OCI-LY1 (cell line): ENCODE data around the gene GALNT17.

Experiments
- H2AFZ ChIP-seq: fragments of 200-600 bp; sonication (generic), shearing (Covaris generic); 2 replicates; pipeline ENCODE4 v1.6.0; 2014; ENCODE audit warnings: antibody characterized with exemption, mild to moderate bottlenecking, low read length
- H3F3A ChIP-seq: fragments of 200-600 bp; sonication (generic), shearing (Covaris generic); 2 replicates; pipeline ENCODE4 v1.6.0; 2014; ENCODE audit warnings: mild to moderate bottlenecking, antibody characterized with exemption, low read length, moderate library complexity; ENCODE audit not compliant: insufficient read depth
- H3K27ac ChIP-seq: fragments of 200-600 bp; sonication (generic); 2 replicates; pipeline ENCODE4 v1.5.1; 2014; ENCODE audit warnings: low read length, mixed run types, mild to moderate bottlenecking, low read depth; ENCODE audit not compliant: poor library complexity, severe bottlenecking
- H3K27me3 ChIP-seq: fragments of 200-600 bp; sonication (generic); 2 replicates; pipeline ENCODE4 v1.6.0; 2014; ENCODE audit warnings: antibody characterized with exemption, mild to moderate bottlenecking, low read length, moderate library complexity; ENCODE audit not compliant: insufficient read depth
- H3K36me3 ChIP-seq: fragments of 200-600 bp; sonication (generic); 2 replicates; pipeline ENCODE4 v1.6.1; 2014; ENCODE audit warnings: mild to moderate bottlenecking, antibody characterized with exemption, low read length, moderate library complexity, mixed read lengths; ENCODE audit not compliant: insufficient read depth
- H3K4me1 ChIP-seq: fragments of 200-600 bp; sonication (generic); 2 replicates; pipeline ENCODE4 v1.5.1; 2014; ENCODE audit warnings: mild to moderate bottlenecking, low read length, moderate library complexity; ENCODE audit not compliant: insufficient read depth, severe bottlenecking
- H3K4me2 ChIP-seq: fragments of 200-600 bp; sonication (generic), shearing (Covaris generic); 2 replicates; pipeline ENCODE4 v1.6.1; 2014; ENCODE audit warnings: low read length
- H3K4me3 ChIP-seq: fragments of 200-600 bp; sonication (generic); 2 replicates; pipeline ENCODE4 v1.5.1; 2014; ENCODE audit warnings: low read length, low read depth, mild to moderate bottlenecking, mixed read lengths; ENCODE audit not compliant: poor library complexity, severe bottlenecking
- H3K79me2 ChIP-seq: fragments of 200-600 bp; shearing (Covaris generic); 2 replicates; pipeline ENCODE4 v1.6.1; 2016; ENCODE audit warnings: mixed run types, low read length, mixed read lengths; ENCODE audit not compliant: insufficient read depth
- H3K9ac ChIP-seq: fragments of 200-600 bp; sonication (generic), shearing (Covaris generic); 2 replicates; pipeline ENCODE4 v1.6.1; 2014; ENCODE audit warnings: mild to moderate bottlenecking, low read length, mixed read lengths
- H3K9me2 ChIP-seq: fragments of 200-600 bp; sonication (generic), shearing (Covaris generic); 2 replicates; pipeline ENCODE4 v1.6.1; 2014; ENCODE audit warnings: low read depth, mild to moderate bottlenecking, low read length, mixed read lengths
- H3K9me3 ChIP-seq: fragments of 200-600 bp; shearing (Covaris generic); 2 replicates; pipeline ENCODE4 v1.6.1; 2014; ENCODE audit warnings: low read length, mixed read lengths
- H4K20me1 ChIP-seq: fragments of 200-600 bp; sonication (generic), shearing (Covaris generic); 2 replicates; pipeline ENCODE4 v1.6.0; 2016; ENCODE audit warnings: mild to moderate bottlenecking, low read length; ENCODE audit not compliant: insufficient read depth
- CTCF ChIP-seq: fragments of 200-600 bp; sonication (generic), shearing (Covaris generic); IDR thresholded peaks from 2 replicates; pipeline ENCODE4 v1.5.1; 2017; ENCODE audit warnings: mild to moderate bottlenecking, antibody characterized with exemption, low read length, moderate library complexity, mixed read lengths
- EZH2 ChIP-seq: fragments of 200-600 bp; sonication (generic), shearing (Covaris generic); IDR thresholded peaks from 2 replicates; pipeline ENCODE4 v1.8.0; 2017; ENCODE audit warnings: borderline replicate concordance, mixed run types, mild to moderate bottlenecking, antibody characterized with exemption, low read length, moderate library complexity, mixed read lengths

The GALNT17 gene

GRCh38 chr7:71283802-71284201 is 151.9 kb downstream of the GALNT17 start:
- Histone ChIP-seq H3K4me2 (no peak overlapping the region), H4K20me1 (no peaks in the 10 kb centered on the region), H3F3A (no peaks in the 10 kb centered on the region), H3K36me3 (no peaks in the 10 kb centered on the region), H3K9ac (no peak overlapping the region), H3K9me2 (no peaks in the 10 kb centered on the region), H3K27me3 (0 out of 2 replicates have a peak, but pooled peaks cover 3% of the 10 kb centered on the region), H3K4me1 (no peaks in the 10 kb centered on the region), H2AFZ (no peak overlapping the region), H3K27ac (no peak overlapping the region), H3K4me3 (no peak overlapping the region), H3K9me3 (no peaks in the 10 kb centered on the region), H3K79me2 (no peaks in the 10 kb centered on the region)
- TF ChIP-seq EZH2 (no peak), CTCF (no peak)

GRCh38 chr7:71285571-71286145 is 153.7 kb downstream of the GALNT17 start:
- no peak overlapping the region for H2AFZ ChIP-seq
- H3K27me3 ChIP-seq, result 0 out of 2 replicates have a peak, but pooled peaks cover 3% of the 10 kb centered on the region
- no peak overlapping the region for H3K9ac ChIP-seq
- H3K36me3 ChIP-seq, result no peaks in the 10 kb centered on the region
- H3K9me3 ChIP-seq, result no peaks in the 10 kb centered on the region
- H3F3A ChIP-seq, result no peaks in the 10 kb centered on the region
- H3K79me2 ChIP-seq, result no peaks in the 10 kb centered on the region
- H3K4me1 ChIP-seq, result no peaks in the 10 kb centered on the region
- H4K20me1 ChIP-seq, result no peaks in the 10 kb centered on the region
- no peaks in the 10 kb centered on the region for H3K9me2 ChIP-seq
- no peak overlapping the region for H3K4me3 ChIP-seq
- no peak overlapping the region for H3K27ac ChIP-seq
- TF ChIP-seq CTCF, result no peak
- no peak for TF ChIP-seq EZH2
- no peak overlapping the region for H3K4me2 ChIP-seq

- Histone ChIP-seq H3K79me2 (no peaks in the 10 kb centered on the region), H3K27me3 (0 out of 2 replicates have a peak, but pooled peaks cover 3% of the 10 kb centered on the region), H3F3A (no peaks in the 10 kb centered on the region), H3K36me3 (no peaks in the 10 kb centered on the region), H3K4me2 (no peak overlapping the region), H3K9me2 (no peaks in the 10 kb centered on the region), H3K9ac (no peak overlapping the region), H3K4me1 (no peaks in the 10 kb centered on the region), H3K27ac (no peak overlapping the region), H4K20me1 (no peaks in the 10 kb centered on the region), H3K4me3 (no peak overlapping the region), H3K9me3 (no peaks in the 10 kb centered on the region), H2AFZ (no peak overlapping the region)
- no peak for TF ChIP-seq CTCF
- no peak for TF ChIP-seq EZH2
Measured at GRCh38 chr7:71286336-71286735, 154.4 kb downstream of the GALNT17 start.
